Loucy (cell line): Measurements from ENCODE around the gene AFF3.

ENCODE experiments used
- CTCF ChIP-seq: fragments of 200-600 bp; sonication (generic); conservative IDR thresholded peaks from 2 replicates; pipeline ENCODE4 v1.5.1; 2014; ENCODE audit warnings: mild to moderate bottlenecking, antibody characterized with exemption, low read length
- EZH2phosphoT487 ChIP-seq: fragments of 200-600 bp; IDR thresholded peaks from 2 replicates; pipeline ENCODE4 v1.6.1; 2018; ENCODE audit warnings: antibody characterized with exemption, mild to moderate bottlenecking, moderate library complexity, borderline replicate concordance

GRCh38 chr2:99888617-99889016, 253.8 kb downstream of the AFF3 start:
- TF ChIP-seq CTCF (no peak), EZH2phosphoT487 (no peak)
